Posterior vena cava (tissue), 2 donors: ENCODE measurements around the gene CLEC4G. TPM values are rescaled to one million over a fixed set of nuclear protein-coding genes. Genes with fewer than 3 reads are reported as not detected.
"Not testable (repeated sequence)": the region's sequence is repeated elsewhere in the genome, so short reads cannot be mapped to it uniquely, and the experiment has no call there.

ENCODE experiments used
- DNase-seq: peaks from one replicate; pipeline ENCODE4 v3.0.0-alpha.2; 2020; ENCODE audit warnings: low spot score
- intact Hi-C, 2 donors: fragments of 100-400 bp; cut with DNase I; formaldehyde crosslinking; loops; one replicate each; pipeline versions ENCODE4 v1.14.1 to v1.14.2; 2022 to 2023
- total RNA-seq, 2 donors: library from RNA; stranded (reverse); fragmentation: NEBNext Ultra II Directional; extraction: Animal tissue kit (Norgen Biotek cat#: 25700); gene quantifications; one replicate each; pipeline ENCODE4 v1.2.1, GENCODE V29; 2021
- donor health status: DM: yes; HTN: yes; CAD: no.
- donor health status: DM: yes; HTN: yes; CAD: no.

Gene CLEC4G
- total RNA-seq, 2 donors from 2014 or later, result 2.2 to 6.6 TPM

GRCh38 chr19:7748171-7748570, 16.3 kb upstream of the CLEC4G start:
- intact Hi-C loops, result no loop called here
- DNase-seq, result no peak

DNA sequence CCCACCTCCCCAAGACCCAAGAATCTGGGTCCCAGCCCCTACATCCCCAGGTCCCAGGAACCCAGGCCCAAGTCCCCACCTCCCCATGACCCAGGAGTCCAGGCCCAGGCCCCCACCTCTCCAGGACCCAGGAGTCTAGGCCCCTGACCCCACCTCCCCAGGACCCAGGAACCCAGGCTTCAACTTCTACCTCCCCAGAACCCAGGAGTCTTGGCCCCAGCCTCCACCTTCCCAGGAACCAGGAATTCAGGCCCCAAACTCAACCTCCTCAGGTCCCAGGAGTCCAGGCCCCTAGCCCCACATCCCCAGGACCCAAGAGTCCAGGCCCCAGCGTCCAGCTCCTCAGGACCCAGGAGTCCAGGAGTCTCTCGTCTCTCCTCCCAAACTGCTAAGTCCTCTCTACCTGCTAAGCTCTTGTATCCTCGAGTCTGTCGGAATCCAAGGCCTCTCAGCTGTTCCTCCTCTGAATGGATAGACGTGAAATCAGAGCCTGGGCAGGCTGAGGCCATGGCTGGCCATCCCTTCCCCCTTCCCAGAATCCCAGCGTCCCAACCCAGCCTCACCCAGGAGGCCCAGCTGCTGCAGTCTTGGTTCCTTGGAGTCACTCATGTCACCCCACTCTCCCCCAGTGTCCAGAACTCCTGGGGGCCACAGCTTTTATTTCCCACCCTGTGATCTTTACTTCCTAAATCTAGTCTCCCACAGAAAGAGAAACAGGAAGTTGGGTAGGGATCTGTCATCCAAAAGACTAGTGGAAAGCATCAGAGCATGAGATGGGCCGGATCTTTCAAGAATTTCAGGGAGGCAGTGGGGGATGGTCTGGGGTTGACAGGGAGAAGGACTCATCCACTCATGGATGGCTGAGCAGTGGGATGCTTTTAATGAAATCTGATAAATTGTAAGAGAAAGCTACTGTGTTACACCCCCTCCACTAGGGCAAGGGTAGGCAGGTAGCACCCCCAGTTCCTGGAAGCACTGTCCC, 15.3 kb upstream of the CLEC4G start, which contains the start of gene CD209:
Gene CD209, minus strand, starts transcription at position 632 of the 982 bp plus-strand sequence. Its CDS starts 23 bp downstream, at position 609.
- intact Hi-C loops, result no loop called here
- peak; percentile 72 for DNase-seq

- DNase-seq, result peak; percentile 62
- intact Hi-C loops, result not testable (repeated sequence)
These were observed 14.4 kb upstream of the CLEC4G start for GRCh38 chr19:7746306-7746705.

- DNase-seq, result peak; percentile 67
These were observed 13.2 kb upstream of the CLEC4G start for GRCh38 chr19:7744871-7745650.

GRCh38 chr19:7744199-7744786, 12.4 kb upstream of the CLEC4G start:
- DNase-seq, result peak; percentile 64
- intact Hi-C loops, result loop anchor here in 1 of 2 donors (1.0 kb wide), 1 partner anchor 35 kb away; no protein-coding TSS in a partner anchor

More at GRCh38 chr19:7744871-7745650, 13.2 kb upstream of the CLEC4G start:
- intact Hi-C loops, result loop anchor here in 1 of 2 donors (1.0 kb wide), 1 partner anchor 34 kb away; no protein-coding TSS in a partner anchor

DNA sequence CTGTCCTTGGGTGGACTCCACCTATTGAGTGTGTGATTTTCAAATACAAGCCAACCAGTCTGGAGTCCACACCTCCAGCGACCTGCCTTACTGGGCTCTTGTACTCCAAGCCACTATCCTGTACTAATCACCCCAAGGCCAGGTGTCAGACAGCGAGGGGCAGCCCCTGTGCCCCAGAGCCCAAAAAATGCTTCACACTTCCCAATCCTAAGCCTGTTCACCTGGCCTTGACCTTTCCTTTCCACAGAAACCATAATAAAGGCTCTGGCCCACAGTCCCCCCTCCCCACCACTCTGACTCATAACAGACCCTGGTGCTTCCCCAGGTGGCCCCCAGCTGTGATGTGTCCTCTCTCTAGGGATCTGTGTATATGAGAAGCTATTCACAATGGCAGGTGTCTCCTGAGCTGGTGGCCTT, 11.5 kb upstream of the CLEC4G start:
- peak; percentile 53 for DNase-seq
- intact Hi-C loops, result no loop called here

DNA sequence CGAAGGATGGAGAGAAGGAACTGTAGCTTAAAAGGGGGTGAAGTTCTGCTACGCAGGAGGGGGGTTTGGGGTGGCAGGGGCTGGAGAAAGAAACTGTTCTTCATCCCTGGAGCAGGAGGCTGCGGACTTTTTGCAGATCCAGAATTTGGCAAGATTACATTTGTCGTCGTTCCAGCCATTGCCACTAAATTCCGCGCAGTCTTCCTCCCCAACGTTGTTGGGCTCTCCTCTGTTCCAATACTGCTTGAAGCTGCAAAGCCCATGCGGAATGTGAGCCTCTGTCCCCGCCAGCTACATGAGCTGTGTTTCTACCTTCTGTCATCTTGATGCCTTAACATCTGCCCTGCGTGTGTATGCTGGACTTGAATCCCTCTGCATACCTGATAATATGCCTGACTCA, 11.1 kb upstream of the CLEC4G start:
- intact Hi-C loops, result no loop called here
- peak; percentile 28 for DNase-seq

- intact Hi-C loops, result no loop called here
These were observed 10.7 kb upstream of the CLEC4G start for GRCh38 chr19:7742575-7742974.

DNA sequence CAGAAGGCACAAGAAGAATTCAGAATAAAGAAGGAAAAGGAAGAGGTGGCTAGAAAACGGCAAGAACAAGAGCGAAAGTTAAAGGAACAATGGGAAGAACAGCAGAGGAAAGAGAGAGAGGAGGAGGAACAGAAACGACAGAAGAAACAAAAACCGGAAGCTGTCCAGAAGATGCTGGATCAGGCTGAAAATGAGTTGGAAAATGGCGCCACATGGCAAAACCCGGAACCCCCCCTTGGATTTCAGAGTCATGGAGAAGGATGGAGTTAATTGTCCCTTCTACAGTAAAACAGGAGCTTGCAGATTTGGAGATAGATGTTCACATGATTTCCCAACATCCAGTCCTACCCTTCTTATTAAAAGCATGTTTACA, 8.8 kb upstream of the CLEC4G start:
- intact Hi-C loops, result no loop called here
- DNase-seq, result peak; percentile 28

More at GRCh38 chr19:7742575-7742974, 10.7 kb upstream of the CLEC4G start:
- peak; percentile 35 for DNase-seq

DNA sequence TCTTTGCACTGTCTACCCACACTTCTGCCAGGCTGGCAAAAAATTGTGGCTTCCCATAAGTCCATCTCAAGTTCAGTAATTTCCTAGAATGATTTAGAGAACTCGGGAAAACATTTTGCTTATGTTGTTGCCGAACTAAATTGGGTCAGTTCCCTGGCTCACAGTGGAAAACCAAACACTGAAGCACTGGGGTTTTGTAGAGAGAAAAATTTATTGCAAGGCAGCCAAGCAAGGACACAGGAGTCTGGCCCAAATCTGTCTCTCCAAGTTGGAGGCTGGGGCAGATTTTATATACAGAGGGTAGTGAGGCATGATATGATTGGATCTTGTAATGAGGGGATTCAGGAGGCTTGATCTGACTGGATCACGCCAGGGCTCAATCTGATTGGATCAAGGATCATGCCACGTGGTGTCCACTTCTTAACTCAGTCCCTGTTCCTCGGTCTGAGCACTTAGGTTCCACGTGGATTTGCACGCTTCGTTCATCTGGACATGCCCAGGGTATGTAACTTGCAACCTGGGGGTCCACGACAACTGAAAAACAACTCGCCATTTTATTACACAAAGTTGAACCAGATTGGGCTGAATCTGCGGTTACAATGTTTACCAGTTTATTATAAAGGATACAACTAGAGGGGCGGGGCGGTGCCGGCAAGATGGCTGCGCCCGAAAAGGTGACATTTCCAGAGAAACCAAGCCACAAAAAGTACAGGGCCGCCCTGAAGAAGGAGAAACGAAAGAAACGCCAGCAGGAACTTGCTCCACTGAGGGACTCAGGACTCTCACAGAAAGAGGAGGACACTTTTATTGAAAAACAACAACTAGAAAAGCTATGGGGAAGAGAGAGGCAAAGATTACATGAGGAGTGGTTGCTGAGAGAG, 8.1 kb upstream of the CLEC4G start:
- DNase-seq, result peak; percentile 67

GRCh38 chr19:7739211-7739755, 7.4 kb upstream of the CLEC4G start:
- intact Hi-C loops, result no loop called here
- peak; percentile 32 for DNase-seq

More for the DNA sequence above, 8.1 kb upstream of the CLEC4G start:
- intact Hi-C loops, result no loop called here

GRCh38 chr19:7738023-7738422, 6.1 kb upstream of the CLEC4G start:
- no peak for DNase-seq
- intact Hi-C loops, result no loop called here

DNA sequence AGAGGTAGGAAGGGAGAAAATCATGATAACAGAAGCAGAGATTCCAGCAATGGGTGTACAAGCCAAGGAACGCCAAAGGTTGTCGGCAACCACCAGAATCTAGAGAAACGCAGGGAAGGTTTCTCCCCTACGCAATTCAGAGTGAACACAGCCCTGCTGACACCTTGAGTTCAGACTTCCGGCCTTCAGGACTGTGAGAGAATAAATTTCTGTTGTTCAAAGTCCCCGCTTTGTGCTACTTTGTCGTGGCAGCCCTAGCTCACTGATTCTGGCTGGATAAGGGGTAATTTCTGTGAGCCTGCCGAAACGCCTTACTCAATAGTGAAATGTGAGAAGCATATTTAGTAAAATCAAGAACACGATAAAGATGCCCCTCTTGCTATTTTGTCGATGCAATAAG, 5.3 kb upstream of the CLEC4G start:
- DNase-seq, result peak; percentile 32
- intact Hi-C loops, result no loop called here

DNA sequence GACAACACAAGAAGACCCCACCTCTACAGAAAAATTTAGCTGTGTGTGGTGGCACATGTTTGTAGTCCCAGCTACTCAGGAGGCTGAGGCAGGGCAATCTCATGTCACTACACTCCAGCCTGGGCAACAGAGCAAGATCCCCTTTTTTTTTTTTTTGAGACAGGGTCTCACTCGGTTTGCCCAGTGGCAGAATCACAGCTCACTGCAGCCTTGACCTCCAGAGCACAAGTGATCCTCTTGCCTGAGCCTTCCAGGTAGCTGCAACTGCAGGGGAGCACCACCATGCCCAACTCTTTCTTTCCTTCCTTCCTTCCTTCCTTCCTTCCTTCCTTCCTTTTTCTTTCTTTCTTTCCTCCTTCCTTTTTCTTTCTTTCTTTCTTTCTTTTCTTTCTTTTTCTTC, 4.2 kb upstream of the CLEC4G start:
- DNase-seq, result peak; percentile 12
- intact Hi-C loops, result no loop called here

DNA sequence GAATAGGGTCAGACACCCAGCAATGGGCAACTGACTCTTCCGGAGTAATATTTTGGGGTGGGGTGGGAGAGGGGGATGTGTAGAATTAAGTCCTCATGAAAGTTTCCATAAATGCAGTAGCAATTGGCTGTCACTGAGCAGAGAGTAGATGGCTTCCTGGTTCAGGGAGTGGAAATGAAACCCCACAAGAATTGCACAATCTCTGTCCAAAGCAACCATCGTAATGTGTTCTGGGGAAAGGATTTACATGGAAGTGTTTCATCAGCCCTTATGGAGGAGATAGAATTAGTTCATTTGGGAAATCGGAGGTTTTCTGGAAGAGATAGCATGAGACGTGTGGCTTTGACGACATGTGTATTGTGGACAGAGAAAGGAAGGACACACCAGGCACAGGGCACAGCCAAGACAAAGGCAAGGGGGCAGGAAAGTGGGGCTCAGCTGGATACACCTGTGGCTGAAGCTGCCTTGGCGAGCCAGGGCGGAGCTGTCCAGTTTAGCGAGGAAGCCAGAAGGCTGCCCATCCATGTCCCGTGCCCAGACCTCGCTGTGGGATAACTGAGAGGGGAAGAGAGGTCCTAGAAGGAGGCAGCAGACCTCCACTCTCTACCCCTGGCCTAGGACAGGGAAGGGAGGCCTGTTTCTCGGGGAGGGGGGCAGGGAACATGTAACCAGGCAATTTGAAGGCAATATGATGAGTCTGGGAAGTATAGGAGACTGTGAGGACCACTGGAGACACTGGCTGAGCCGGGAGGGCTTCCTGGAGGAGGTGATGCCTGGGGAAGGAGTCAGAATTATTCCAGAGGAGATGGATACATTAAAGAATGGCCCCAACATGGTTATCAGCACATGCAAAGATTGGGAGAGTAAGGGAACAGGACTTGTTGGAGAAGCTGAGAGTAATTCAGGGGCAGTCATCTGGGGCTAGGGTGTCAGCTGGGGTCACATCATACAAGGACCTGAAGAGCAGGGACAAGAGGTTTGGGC, 2.6 kb upstream of the CLEC4G start:
- intact Hi-C loops, result no loop called here

DNA sequence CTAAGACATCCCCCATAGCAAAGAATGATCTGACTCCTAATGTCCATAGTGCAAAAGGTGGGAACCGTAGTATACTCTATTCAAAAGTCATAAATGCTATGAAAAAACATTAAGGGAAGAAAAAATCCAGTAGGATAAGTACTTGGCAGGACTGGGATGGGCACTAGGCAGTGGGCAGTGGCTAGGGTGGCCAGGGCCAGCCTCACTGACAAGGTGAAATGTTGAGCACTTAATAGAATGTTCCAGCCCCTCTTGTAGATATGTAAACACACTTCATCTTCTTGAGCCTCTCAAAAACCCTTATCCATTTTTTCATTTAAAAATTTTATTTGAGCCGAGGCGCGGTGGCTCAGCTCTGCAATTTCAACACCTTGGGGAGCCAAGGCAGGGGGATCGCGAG, 1.5 kb upstream of the CLEC4G start:
- no peak for DNase-seq
- intact Hi-C loops, result no loop called here

More for the DNA sequence above, 2.6 kb upstream of the CLEC4G start:
- peak; percentile 31 for DNase-seq

DNA sequence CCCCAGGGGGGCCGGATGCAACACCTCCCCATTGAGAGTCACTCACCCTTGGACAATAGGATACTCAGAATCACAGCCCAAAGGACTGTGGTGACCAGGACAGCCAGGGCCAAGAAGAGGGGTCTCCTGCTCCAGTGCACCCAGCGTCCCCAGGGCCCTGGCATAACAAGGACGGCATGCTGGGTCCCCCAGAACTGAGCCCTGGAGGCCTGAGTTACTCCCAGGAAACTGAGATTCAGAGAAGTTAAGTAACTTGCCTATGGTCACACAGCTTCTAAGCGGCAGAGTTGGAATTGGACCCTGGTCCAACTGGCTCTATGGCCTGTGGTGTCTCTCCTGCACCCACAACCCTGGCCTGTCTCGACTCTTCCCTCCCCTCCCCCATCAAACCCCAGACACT, 295 bp downstream of the CLEC4G start:
- intact Hi-C loops, result no loop called here
- DNase-seq, result no peak
